Bronchial epithelial cell (primary cell): ENCODE data around the gene SHB. TPM values are rescaled to one million over a fixed set of nuclear protein-coding genes. Genes with fewer than 3 reads are reported as not detected.
A peak's percentile ranks its signal among the peaks of the same experiment; 100 is the strongest.

Source experiments
- DNase-seq: peaks from one replicate; pipeline ENCODE4 v3.0.0-alpha.2; 2010; ENCODE audit warnings: low read depth
- FAIRE-seq: peaks from 2 replicates; lab custom pipeline; 2011; peaks lifted over from hg19 to GRCh38; lab: Jason Lieb, UNC
- H3K27me3 ChIP-seq: 2 replicates; pipeline ENCODE4 v1.5.1; 2011; ENCODE audit warnings: low read length; ENCODE audit not compliant: control insufficient read depth, insufficient read depth
- H3K36me3 ChIP-seq: 2 replicates; pipeline ENCODE4 v1.5.1; 2011; ENCODE audit warnings: low read length; ENCODE audit not compliant: control insufficient read depth, insufficient read depth
- H3K4me3 ChIP-seq: 2 replicates; pipeline ENCODE4 v1.5.1; 2011; ENCODE audit warnings: mild to moderate bottlenecking, low read depth, low read length, control low read depth
- total RNA-seq: library from RNA; depleted of rRNA; stranded (reverse); fragments of >200 nt; gene quantifications from 2 replicates; pipeline ENCODE4 v1.2.1, GENCODE V29; 2014
- TF ChIP-seq, protein P1 (sequence below): IDR thresholded peaks from 2 replicates; pipeline ENCODE4 v1.5.1; 2011; ENCODE audit warnings: mild to moderate bottlenecking, moderate library complexity, low read length, control low read depth, inconsistent platforms; ENCODE audit not compliant: insufficient read depth, severe bottlenecking

The SHB gene
- total RNA-seq, 1 donor from 2014 or later, result 14.5 TPM

DNA sequence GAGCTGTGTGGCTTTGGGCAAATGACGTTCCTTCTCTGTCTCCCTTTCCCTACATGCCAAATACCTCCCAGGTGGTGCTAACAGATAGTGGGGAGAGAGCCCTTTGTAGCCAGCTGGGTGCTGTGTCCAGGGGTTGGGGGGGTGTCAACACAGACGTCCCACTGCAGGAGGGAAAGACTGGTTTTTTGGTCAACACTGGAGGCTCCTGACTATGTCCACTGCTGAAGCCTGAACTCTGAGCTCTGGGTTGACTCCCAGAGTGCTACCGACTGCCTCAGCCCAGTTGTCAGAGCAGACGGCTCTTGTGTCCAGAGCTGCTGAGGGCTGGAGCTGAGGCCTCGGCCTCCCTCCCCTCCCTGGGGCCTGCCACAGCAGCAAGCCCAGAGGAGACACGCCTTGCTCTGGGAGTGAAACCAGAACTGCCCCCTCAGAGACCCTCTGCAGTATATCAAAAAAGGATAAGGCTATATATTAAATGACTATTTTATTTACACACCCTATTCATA lies 150.3 kb downstream of the SHB start:
- FAIRE-seq (no peak), DNase-seq (no peak)
- H3K36me3 ChIP-seq, result peaks cover 13% of the 10 kb centered on the region
- TF ChIP-seq, protein P1, sequence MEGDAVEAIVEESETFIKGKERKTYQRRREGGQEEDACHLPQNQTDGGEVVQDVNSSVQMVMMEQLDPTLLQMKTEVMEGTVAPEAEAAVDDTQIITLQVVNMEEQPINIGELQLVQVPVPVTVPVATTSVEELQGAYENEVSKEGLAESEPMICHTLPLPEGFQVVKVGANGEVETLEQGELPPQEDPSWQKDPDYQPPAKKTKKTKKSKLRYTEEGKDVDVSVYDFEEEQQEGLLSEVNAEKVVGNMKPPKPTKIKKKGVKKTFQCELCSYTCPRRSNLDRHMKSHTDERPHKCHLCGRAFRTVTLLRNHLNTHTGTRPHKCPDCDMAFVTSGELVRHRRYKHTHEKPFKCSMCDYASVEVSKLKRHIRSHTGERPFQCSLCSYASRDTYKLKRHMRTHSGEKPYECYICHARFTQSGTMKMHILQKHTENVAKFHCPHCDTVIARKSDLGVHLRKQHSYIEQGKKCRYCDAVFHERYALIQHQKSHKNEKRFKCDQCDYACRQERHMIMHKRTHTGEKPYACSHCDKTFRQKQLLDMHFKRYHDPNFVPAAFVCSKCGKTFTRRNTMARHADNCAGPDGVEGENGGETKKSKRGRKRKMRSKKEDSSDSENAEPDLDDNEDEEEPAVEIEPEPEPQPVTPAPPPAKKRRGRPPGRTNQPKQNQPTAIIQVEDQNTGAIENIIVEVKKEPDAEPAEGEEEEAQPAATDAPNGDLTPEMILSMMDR, result no peak
- no peaks in the 10 kb centered on the region for H3K27me3 ChIP-seq
- no peak overlapping the region for H3K4me3 ChIP-seq

DNA sequence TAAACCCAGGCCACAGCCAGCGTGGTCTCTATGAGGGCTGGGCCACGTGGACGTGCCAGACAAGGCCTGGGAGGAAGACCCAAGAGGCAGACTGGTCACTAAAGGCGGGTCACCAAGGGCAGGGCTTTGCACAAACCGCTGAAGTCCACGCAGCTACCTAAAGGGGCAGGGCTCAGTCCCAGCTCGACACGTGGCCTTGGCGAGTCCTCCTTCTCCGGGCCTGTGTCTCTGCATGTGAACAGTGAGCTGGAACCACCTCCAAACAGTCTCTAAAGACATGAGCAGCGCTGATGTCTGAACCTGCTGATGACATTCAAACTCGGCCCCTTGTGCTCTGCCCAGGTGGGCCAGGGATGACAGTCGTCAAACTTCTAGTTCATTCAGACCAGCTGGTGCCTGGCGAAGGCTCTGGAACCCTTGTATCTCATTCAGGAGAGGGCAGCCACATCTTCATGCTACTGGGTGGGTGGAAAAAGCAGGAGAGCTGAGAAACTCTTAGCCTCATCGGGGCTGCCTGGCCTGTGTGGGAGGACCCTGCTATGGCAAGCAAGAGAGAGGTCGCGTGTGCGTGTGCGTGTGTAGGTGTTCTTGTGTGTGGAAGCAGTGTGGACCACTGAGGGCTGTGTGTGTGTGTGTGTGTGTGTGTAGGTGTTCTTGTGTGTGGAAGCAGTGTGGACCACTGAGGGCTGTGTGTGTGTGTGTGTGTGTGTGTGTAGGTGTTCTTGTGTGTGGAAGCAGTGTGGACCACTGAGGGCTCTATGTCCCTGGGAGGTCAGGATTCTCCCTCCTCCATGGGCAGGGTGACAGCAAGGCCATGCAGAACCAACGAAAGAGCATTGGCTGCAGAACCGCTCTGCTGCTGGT lies 151.0 kb downstream of the SHB start:
- Histone ChIP-seq H3K4me3 (no peak overlapping the region), H3K36me3 (peaks cover 13% of the 10 kb centered on the region), H3K27me3 (no peaks in the 10 kb centered on the region)
- FAIRE-seq, result peak; percentile 95
- no peak for DNase-seq
- TF ChIP-seq, protein P1, result no peak

DNA sequence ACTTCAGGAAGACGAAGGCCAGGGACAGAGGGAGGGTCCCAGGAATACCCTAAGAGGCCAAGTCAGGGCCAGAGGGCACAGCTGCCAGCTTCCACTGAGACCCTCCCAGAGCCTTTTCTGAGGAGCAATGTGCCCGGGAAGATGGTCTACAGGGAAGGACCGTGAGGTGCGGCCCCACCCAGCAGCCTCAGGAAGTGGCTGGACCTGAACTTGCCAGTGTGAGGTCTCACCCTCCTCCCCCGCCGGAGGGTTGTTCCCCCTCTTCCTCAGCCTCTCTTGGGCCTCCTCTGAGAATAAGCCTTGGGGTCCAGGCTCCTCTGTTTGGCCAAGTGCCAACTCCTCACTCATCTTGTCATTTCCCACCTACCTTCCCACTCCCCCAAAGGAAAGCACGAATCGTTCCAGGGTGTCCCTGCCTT lies 151.7 kb downstream of the SHB start:
- TF ChIP-seq, protein P1, result no peak
- Histone ChIP-seq H3K36me3 (peaks cover 13% of the 10 kb centered on the region), H3K4me3 (no peak overlapping the region), H3K27me3 (no peaks in the 10 kb centered on the region)
- FAIRE-seq, result no peak
- DNase-seq, result no peak

DNA sequence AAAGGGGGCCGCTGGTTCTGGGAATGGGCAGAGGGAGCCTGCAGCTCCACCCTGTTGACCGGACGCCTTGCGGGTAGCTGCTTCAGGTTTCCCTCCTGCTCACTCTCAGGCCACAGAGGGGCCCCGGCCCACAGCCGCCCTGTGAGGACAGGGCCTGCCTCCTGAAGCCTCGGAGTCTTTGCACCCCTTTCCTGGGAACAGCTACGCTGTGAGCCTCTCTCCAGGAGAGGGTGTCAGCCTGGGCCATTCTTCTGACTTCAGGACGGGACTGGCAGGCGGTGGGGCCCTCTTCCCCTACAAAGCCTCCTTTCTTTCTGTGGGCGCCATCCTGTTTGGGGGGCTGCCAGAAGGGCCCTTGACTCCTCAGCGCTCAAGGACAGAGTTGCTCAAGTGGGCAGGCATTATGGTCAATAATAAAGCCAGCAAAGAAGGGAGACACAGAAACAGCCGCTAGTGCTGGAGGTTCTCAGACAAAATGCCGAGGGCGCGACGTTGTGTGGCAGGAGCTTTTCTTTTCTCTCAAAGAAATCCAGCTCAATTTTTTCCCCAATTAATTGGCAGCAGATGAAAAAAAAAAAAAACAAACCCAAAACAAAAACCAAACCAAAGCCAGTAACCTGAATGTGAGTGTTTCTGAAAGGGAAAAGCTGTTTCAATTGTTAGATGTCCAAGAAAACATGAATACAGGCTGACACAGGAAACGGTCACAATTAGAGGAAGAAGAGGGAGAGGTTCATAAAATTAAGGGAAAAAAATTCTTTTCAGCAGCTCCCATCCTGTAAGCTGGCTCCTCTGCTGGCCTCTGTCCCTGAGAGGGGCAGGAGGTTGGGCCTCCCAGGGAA lies 152.3 kb downstream of the SHB start:
- TF ChIP-seq, protein P1, result no peak
- no peak overlapping the region for H3K4me3 ChIP-seq
- DNase-seq (no peak), FAIRE-seq (no peak)
- H3K36me3 ChIP-seq, result peaks cover 13% of the 10 kb centered on the region
- H3K27me3 ChIP-seq, result no peaks in the 10 kb centered on the region

DNA sequence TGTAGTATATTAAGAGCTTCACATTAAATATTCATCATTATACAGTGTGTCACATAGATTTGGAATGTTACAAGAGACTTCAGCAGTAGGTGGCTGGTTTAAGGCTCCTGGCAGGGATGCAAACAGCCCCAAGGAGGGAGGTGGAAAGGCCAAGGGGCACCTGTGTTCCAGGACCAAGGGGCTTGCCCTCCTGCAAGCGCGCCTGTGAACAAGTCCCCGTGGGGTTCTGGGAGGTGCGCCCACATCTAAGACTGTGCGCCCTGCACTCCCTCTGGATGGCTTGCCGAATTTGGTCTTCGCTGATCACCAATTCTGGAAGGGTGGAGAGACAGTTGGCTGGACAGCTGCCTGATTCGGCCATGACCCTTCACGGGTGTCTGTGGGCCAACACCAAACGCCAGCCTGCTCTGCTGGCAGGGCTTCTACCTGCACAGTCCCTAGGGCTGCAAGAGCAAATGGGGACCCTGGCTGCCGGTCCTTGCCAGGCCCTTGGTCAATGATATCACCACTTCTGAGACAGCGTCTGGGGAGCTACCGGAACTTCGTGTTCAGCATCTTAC lies 153.0 kb downstream of the SHB start:
- H3K36me3 ChIP-seq, result peaks cover 13% of the 10 kb centered on the region
- TF ChIP-seq, protein P1, result no peak
- no peak overlapping the region for H3K4me3 ChIP-seq
- no peaks in the 10 kb centered on the region for H3K27me3 ChIP-seq
- FAIRE-seq (no peak), DNase-seq (no peak)
